ENCODE data around the gene GPER1.
"Not testable (repeated sequence)": the region's sequence is repeated elsewhere in the genome, so short reads cannot be mapped to it uniquely, and the experiment has no call there.

Gene GPER1

GRCh38 chr7:1070544-1071011 lies 17.3 kb upstream of the GPER1 start:
- no peak for DNase-seq

- DNase-seq: no peak
These were observed 16.1 kb upstream of the GPER1 start for GRCh38 chr7:1071731-1072254.

- DNase-seq: no peak
These were observed 14.6 kb upstream of the GPER1 start for GRCh38 chr7:1073142-1073977.

GRCh38 chr7:1074018-1074417 lies 13.9 kb upstream of the GPER1 start:
- DNase-seq: not testable (repeated sequence)

GRCh38 chr7:1074593-1075431 lies 13.1 kb upstream of the GPER1 start:
- DNase-seq: no peak

- DNase-seq: no peak
These were observed 11.5 kb upstream of the GPER1 start for GRCh38 chr7:1076184-1077072.

- DNase-seq: no peak
These were observed 9.4 kb upstream of the GPER1 start for GRCh38 chr7:1078519-1078918.

GRCh38 chr7:1078985-1079384 lies 8.9 kb upstream of the GPER1 start:
- no peak for DNase-seq

- DNase-seq: no peak
These were observed 8.4 kb upstream of the GPER1 start for GRCh38 chr7:1079546-1079945.

- no peak for DNase-seq
These were observed 7.5 kb upstream of the GPER1 start for GRCh38 chr7:1080252-1080920.

- DNase-seq: no peak
These were observed 7.0 kb upstream of the GPER1 start for GRCh38 chr7:1080921-1081255.

GRCh38 chr7:1081336-1081735 lies 6.6 kb upstream of the GPER1 start:
- no peak for DNase-seq

- no peak for DNase-seq
These were observed 5.9 kb upstream of the GPER1 start for GRCh38 chr7:1081931-1082401.

- DNase-seq: no peak
These were observed 3.9 kb upstream of the GPER1 start for GRCh38 chr7:1083729-1084657.

- no peak for DNase-seq
These were observed 2.6 kb upstream of the GPER1 start for GRCh38 chr7:1085266-1085665.

GRCh38 chr7:1085910-1086421 lies 1.9 kb upstream of the GPER1 start:
- no peak for DNase-seq

GRCh38 chr7:1086588-1087464 lies 1.1 kb upstream of the GPER1 start:
- DNase-seq: peak; percentile 80

GRCh38 chr7:1087465-1087814 lies 473 bp upstream of the GPER1 start:
- no peak for DNase-seq

GRCh38 chr7:1090236-1090635 lies 2.3 kb downstream of the GPER1 start:
- no peak for DNase-seq

All from CD4-positive, alpha-beta T cell treated with Interleukin-17A for 4 hours (primary cell).